Prostate gland (tissue), 2 donors: Measurements from ENCODE around the gene CROCC2.

Source experiments
- POLR2A ChIP-seq: fragments of 450-650 bp; IDR thresholded peaks from one replicate; pipeline ENCODE4 v1.6.1; 2016; ENCODE audit warnings: antibody characterized with exemption, mild to moderate bottlenecking
- TF ChIP-seq, protein P1 (sequence below), 4 experiments: fragments of 200-600 bp in 2 of 4; fragments of 450-650 bp in 2 of 4; sonication (generic) in 2 of 4; IDR thresholded peaks; 1 replicate in 3 of 4; 2 replicates in 1 of 4; pipeline ENCODE4 v1.5.1; 2016 to 2019; ENCODE audit warnings: antibody characterized with exemption in 4 of 4, mild to moderate bottlenecking in 2 of 4, moderate library complexity in 2 of 4

DNA sequence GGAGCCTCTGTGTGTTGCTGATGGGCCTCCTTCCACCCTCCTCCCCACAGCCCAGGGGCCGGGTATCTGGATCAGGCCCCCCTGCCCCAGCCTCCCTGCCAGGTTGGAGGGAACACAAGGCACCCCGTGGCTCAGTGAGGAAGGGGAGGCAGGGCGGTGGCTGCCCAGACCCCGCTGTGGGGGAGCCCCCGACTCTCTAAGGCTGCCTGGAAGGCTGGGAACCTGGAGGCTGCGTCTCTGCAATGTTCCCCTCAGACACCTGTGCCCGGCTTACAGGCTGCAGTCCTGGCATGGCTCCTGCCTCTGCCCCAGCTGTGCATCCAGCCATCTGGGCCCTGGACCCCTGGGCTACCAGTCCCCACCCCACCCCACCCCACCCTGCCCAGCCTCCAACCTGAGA is 9.7 kb upstream of the CROCC2 start:
- TF ChIP-seq, protein P1, sequence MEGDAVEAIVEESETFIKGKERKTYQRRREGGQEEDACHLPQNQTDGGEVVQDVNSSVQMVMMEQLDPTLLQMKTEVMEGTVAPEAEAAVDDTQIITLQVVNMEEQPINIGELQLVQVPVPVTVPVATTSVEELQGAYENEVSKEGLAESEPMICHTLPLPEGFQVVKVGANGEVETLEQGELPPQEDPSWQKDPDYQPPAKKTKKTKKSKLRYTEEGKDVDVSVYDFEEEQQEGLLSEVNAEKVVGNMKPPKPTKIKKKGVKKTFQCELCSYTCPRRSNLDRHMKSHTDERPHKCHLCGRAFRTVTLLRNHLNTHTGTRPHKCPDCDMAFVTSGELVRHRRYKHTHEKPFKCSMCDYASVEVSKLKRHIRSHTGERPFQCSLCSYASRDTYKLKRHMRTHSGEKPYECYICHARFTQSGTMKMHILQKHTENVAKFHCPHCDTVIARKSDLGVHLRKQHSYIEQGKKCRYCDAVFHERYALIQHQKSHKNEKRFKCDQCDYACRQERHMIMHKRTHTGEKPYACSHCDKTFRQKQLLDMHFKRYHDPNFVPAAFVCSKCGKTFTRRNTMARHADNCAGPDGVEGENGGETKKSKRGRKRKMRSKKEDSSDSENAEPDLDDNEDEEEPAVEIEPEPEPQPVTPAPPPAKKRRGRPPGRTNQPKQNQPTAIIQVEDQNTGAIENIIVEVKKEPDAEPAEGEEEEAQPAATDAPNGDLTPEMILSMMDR (IDR thresholded peaks at IDR 0.05): no peak
- TF ChIP-seq POLR2A: no peak
